Liver (tissue), 9 donors: Measurements from ENCODE around the gene CNOT11. TPM values are rescaled to one million over a fixed set of nuclear protein-coding genes. Genes with fewer than 3 reads are reported as not detected.

Experiments
- DNase-seq: peaks from one replicate; pipeline ENCODE4 v3.0.0-alpha.2; 2017; ENCODE audit warnings: low spot score
- H3K27ac ChIP-seq, 2 donors: one replicate each; pipeline ENCODE4 v1.7.0; 2013; ENCODE audit warnings: inconsistent platforms in 2 of 2, low read length in 2 of 2, control low read depth in 1 of 2, low read depth in 1 of 2, mild to moderate bottlenecking in 1 of 2
- H3K27me3 ChIP-seq, 4 donors: one replicate each; pipeline versions ENCODE4 v1.6.1 to v1.7.0; 2013; ENCODE audit warnings: low read length in 3 of 4, inconsistent platforms in 1 of 4, mild to moderate bottlenecking in 1 of 4, moderate library complexity in 1 of 4; ENCODE audit not compliant: control insufficient read depth in 4 of 4, insufficient read depth in 4 of 4
- H3K36me3 ChIP-seq, 4 donors: one replicate each; pipeline versions ENCODE4 v1.6.1 to v1.7.0; 2013; ENCODE audit warnings: low read length in 3 of 4, mild to moderate bottlenecking in 3 of 4, low read depth in 1 of 4, moderate library complexity in 1 of 4; ENCODE audit not compliant: control insufficient read depth in 4 of 4, insufficient read depth in 3 of 4
- H3K4me1 ChIP-seq, 4 donors: one replicate each; pipeline versions ENCODE4 v1.6.1 to v1.7.0; 2013; ENCODE audit warnings: low read length in 3 of 4, mild to moderate bottlenecking in 3 of 4, moderate library complexity in 1 of 4; ENCODE audit not compliant: control insufficient read depth in 4 of 4, insufficient read depth in 4 of 4
- H3K4me3 ChIP-seq, 3 donors: one replicate each; pipeline versions ENCODE4 v1.6.1 to v1.7.0; 2013; ENCODE audit warnings: low read length in 3 of 3, control low read depth in 1 of 3, low read depth in 1 of 3, mild to moderate bottlenecking in 1 of 3
- H3K9ac ChIP-seq, 2 donors: one replicate each; pipeline ENCODE4 v1.7.0; 2013; ENCODE audit warnings: low read length in 2 of 2, mild to moderate bottlenecking in 2 of 2, moderate library complexity in 2 of 2, control low read depth in 1 of 2, low read depth in 1 of 2
- H3K9me3 ChIP-seq, 4 donors: one replicate each; pipeline versions ENCODE4 v1.6.1 to v1.7.0; 2013; ENCODE audit warnings: low read length in 3 of 4; ENCODE audit not compliant: control insufficient read depth in 4 of 4
- CTCF ChIP-seq: fragments of 150-350 bp; IDR thresholded peaks from 2 replicates; pipeline ENCODE4 v1.5.1; 2017; ENCODE audit warnings: improper control_type of control experiment, low read depth, low read length; ENCODE audit not compliant: missing input control
- EGR1 ChIP-seq, 2 donors: IDR thresholded peaks; 2 replicates each; pipeline ENCODE4 v1.6.1; 2016 to 2018; ENCODE audit warnings: antibody characterized with exemption in 2 of 2, low read depth in 2 of 2
- FOXA1 ChIP-seq: IDR thresholded peaks from 2 replicates; pipeline ENCODE4 v1.6.1; 2016; ENCODE audit warnings: antibody characterized with exemption
- FOXA2 ChIP-seq: IDR thresholded peaks from 2 replicates; pipeline ENCODE4 v1.6.1; 2016; ENCODE audit warnings: antibody characterized with exemption
- GABPA ChIP-seq, 2 donors: IDR thresholded peaks in 1 of 2; conservative IDR thresholded peaks in 1 of 2; 2 replicates each; pipeline ENCODE4 v1.6.1; 2016; ENCODE audit warnings: antibody characterized with exemption in 2 of 2, mild to moderate bottlenecking in 1 of 2, moderate library complexity in 1 of 2
- HNF4A ChIP-seq, 2 donors: conservative IDR thresholded peaks; 2 replicates each; pipeline ENCODE4 v1.6.1; 2016; ENCODE audit warnings: antibody characterized with exemption in 2 of 2, mild to moderate bottlenecking in 2 of 2
- HNF4G ChIP-seq: IDR thresholded peaks from 2 replicates; pipeline ENCODE4 v1.6.1; 2016; ENCODE audit warnings: antibody characterized with exemption
- JUND ChIP-seq, 2 donors: IDR thresholded peaks; 2 replicates each; pipeline ENCODE4 v1.6.1; 2016; ENCODE audit warnings: antibody characterized with exemption in 2 of 2
- MAX ChIP-seq: IDR thresholded peaks from 2 replicates; pipeline ENCODE4 v1.6.1; 2016; ENCODE audit warnings: antibody characterized with exemption
- NR2F2 ChIP-seq: IDR thresholded peaks from 2 replicates; pipeline ENCODE4 v1.6.1; 2016; ENCODE audit warnings: antibody characterized with exemption
- RAD21 ChIP-seq, 2 donors: IDR thresholded peaks; 2 replicates each; pipeline ENCODE4 v1.6.1; 2016; ENCODE audit warnings: antibody characterized with exemption in 2 of 2, mild to moderate bottlenecking in 2 of 2
- RXRA ChIP-seq, 2 donors: IDR thresholded peaks; 2 replicates each; pipeline ENCODE4 v1.6.1; 2017 to 2018; ENCODE audit warnings: antibody characterized with exemption in 2 of 2, mild to moderate bottlenecking in 1 of 2
- SP1 ChIP-seq: IDR thresholded peaks from 2 replicates; pipeline ENCODE4 v1.6.1; 2018; ENCODE audit warnings: antibody characterized with exemption, mild to moderate bottlenecking
- TAF1 ChIP-seq: conservative IDR thresholded peaks from 2 replicates; pipeline ENCODE4 v1.6.1; 2016; ENCODE audit warnings: antibody characterized with exemption, mild to moderate bottlenecking
- YY1 ChIP-seq: IDR thresholded peaks from 2 replicates; pipeline ENCODE4 v1.6.1; 2016; ENCODE audit warnings: antibody characterized with exemption, mild to moderate bottlenecking
- ZBTB33 ChIP-seq: IDR thresholded peaks from 2 replicates; pipeline ENCODE4 v1.6.1; 2016; ENCODE audit warnings: antibody characterized with exemption
- WGBS: extraction: QIAGEN DNeasy Blood & Tissue Kit; methylation state at CpG from one replicate; pipeline ENCODE4 v1.1.7; 2013; 5-methylcytosine and 5-hydroxymethylcytosine counted together
- polyA plus RNA-seq, 2 donors: library from polyadenylated mRNA; stranded (reverse) in 1 of 2; unstranded in 1 of 2; fragments of 200-250 nt in 1 of 2; fragments of >200 nt in 1 of 2; fragmentation: Nextera tagmentation in 1 of 2; extraction: Ambion mirVana in 1 of 2; gene quantifications; one replicate each; pipeline versions ENCODE4 v1.2.1 to v1.2.3, GENCODE V29; 2013 to 2015
- total RNA-seq, 2 donors: library from RNA; depleted of rRNA; stranded (reverse); fragments of >200 nt; gene quantifications; one replicate each; pipeline ENCODE4 v1.2.3, GENCODE V29; 2014
- TF ChIP-seq, protein P1 (sequence below): IDR thresholded peaks from 2 replicates; pipeline ENCODE4 v1.6.1; 2016; ENCODE audit warnings: antibody characterized with exemption, mild to moderate bottlenecking
- TF ChIP-seq, protein P2 (sequence below): IDR thresholded peaks from 2 replicates; pipeline ENCODE4 v1.6.1; 2016; ENCODE audit warnings: antibody characterized with exemption
- donor health status: healthy.
- donor health status: healthy.
- donor health status: healthy.
- donor health status: healthy.
- donor health status: healthy.

Gene CNOT11
- total and polyA plus RNA-seq, 4 donors: 9.8 to 14.3 (median 13.5) TPM

DNA sequence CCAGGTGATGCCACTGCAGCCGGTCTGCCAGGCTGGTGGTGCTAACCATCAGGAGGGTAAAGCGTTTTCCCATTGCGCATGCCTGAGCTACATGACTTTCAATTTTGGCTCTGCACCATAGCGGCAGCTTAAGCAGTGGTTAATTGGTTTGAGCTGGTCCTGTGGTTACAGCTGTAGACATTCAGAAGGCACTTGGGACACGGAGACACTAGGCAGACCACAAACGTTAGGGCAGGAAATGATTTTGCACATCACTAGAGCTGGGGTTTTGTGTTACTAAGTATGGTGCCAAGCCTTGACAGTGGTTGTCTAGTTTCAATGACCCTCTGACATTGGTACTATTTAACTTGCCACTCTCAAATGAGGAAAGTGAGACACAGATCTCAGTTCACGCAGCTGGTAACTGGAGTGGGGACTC lies 28.9 kb upstream of the CNOT11 start:
- no peak for DNase-seq
- H3K27me3 ChIP-seq: no peaks in the 10 kb centered on the region
- WGBS: 81% methylated on average over 7 of the region's 7 CpGs
- no peaks in the 10 kb centered on the region for H3K4me1 ChIP-seq
- no peak overlapping the region for H3K4me3 ChIP-seq
- H3K36me3 ChIP-seq: no peaks in the 10 kb centered on the region
- TF ChIP-seq RAD21 (IDR thresholded peaks at IDR 0.05) (no peak), NR2F2 (no peak), JUND (IDR thresholded peaks at IDR 0.05) (no peak), CTCF (no peak), YY1 (no peak), RXRA (IDR thresholded peaks at IDR 0.05) (no peak), ZBTB33 (no peak), EGR1 (IDR thresholded peaks at IDR 0.05; ENCODE audit: low read depth in 2 of 2) (no peak), FOXA1 (no peak), TAF1 (no peak), HNF4G (no peak), GABPA (IDR thresholded peaks at IDR 0.05 in 1 of 2, conservative IDR thresholded peaks at IDR 0.05 in 1 of 2) (no peak), FOXA2 (no peak), SP1 (no peak), HNF4A (conservative IDR thresholded peaks at IDR 0.05) (no peak), MAX (no peak)
- TF ChIP-seq, protein P1, sequence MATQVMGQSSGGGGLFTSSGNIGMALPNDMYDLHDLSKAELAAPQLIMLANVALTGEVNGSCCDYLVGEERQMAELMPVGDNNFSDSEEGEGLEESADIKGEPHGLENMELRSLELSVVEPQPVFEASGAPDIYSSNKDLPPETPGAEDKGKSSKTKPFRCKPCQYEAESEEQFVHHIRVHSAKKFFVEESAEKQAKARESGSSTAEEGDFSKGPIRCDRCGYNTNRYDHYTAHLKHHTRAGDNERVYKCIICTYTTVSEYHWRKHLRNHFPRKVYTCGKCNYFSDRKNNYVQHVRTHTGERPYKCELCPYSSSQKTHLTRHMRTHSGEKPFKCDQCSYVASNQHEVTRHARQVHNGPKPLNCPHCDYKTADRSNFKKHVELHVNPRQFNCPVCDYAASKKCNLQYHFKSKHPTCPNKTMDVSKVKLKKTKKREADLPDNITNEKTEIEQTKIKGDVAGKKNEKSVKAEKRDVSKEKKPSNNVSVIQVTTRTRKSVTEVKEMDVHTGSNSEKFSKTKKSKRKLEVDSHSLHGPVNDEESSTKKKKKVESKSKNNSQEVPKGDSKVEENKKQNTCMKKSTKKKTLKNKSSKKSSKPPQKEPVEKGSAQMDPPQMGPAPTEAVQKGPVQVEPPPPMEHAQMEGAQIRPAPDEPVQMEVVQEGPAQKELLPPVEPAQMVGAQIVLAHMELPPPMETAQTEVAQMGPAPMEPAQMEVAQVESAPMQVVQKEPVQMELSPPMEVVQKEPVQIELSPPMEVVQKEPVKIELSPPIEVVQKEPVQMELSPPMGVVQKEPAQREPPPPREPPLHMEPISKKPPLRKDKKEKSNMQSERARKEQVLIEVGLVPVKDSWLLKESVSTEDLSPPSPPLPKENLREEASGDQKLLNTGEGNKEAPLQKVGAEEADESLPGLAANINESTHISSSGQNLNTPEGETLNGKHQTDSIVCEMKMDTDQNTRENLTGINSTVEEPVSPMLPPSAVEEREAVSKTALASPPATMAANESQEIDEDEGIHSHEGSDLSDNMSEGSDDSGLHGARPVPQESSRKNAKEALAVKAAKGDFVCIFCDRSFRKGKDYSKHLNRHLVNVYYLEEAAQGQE: no peak
- TF ChIP-seq, protein P2, sequence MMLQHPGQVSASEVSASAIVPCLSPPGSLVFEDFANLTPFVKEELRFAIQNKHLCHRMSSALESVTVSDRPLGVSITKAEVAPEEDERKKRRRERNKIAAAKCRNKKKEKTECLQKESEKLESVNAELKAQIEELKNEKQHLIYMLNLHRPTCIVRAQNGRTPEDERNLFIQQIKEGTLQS: no peak
- H3K9ac ChIP-seq: no peak overlapping the region
- no peak overlapping the region for H3K27ac ChIP-seq
- no peaks in the 10 kb centered on the region for H3K9me3 ChIP-seq
